Ascending aorta (tissue), 2 donors: ENCODE measurements around the gene GAPVD1. TPM values are rescaled to one million over a fixed set of nuclear protein-coding genes. Genes with fewer than 3 reads are reported as not detected.

Source experiments
- DNase-seq, 2 donors: peaks; one replicate each; pipeline ENCODE4 v3.0.0-alpha.2; 2019; ENCODE audit warnings: low spot score in 2 of 2
- H3K27ac ChIP-seq, 2 donors: fragments of 200-600 bp; sonication (generic); one replicate each; pipeline ENCODE4 v1.5.1; 2016 to 2017; ENCODE audit warnings: mild to moderate bottlenecking in 1 of 2
- H3K27me3 ChIP-seq: fragments of 200-600 bp; sonication (generic); one replicate; pipeline ENCODE4 v1.5.1; 2017
- H3K36me3 ChIP-seq, 2 donors: fragments of 200-600 bp; sonication (generic); one replicate each; pipeline ENCODE4 v1.5.1; 2016
- H3K4me1 ChIP-seq, 2 donors: fragments of 200-600 bp; sonication (generic); one replicate each; pipeline ENCODE4 v1.5.1; 2016 to 2017; ENCODE audit warnings: mild to moderate bottlenecking in 1 of 2
- H3K4me3 ChIP-seq, 2 donors: fragments of 200-600 bp; sonication (generic); one replicate each; pipeline ENCODE4 v1.5.1; 2016 to 2017; ENCODE audit warnings: mild to moderate bottlenecking in 1 of 2
- H3K9me3 ChIP-seq, 2 donors: fragments of 200-600 bp; sonication (generic); one replicate each; pipeline ENCODE4 v1.5.1; 2016
- intact Hi-C: fragments of 100-400 bp; cut with DNase I; formaldehyde crosslinking; loops from one replicate; pipeline ENCODE4 v1.15.1; 2023
- total RNA-seq: library from RNA; depleted of rRNA; stranded (reverse); fragments of >200 nt; gene quantifications from one replicate; pipeline ENCODE4 v1.1.0, GENCODE V29; 2016
- TF ChIP-seq, protein P1 (sequence below), 3 experiments: fragments of 200-600 bp in 2 of 3; fragments of 450-650 bp in 1 of 3; sonication (generic) in 2 of 3; IDR thresholded peaks; one replicate each; pipeline ENCODE4 v1.5.1; 2016 to 2019; ENCODE audit warnings: antibody characterized with exemption in 3 of 3, mild to moderate bottlenecking in 1 of 3, moderate library complexity in 1 of 3

GAPVD1 gene
- total RNA-seq, 1 donor from 2014 or later, result 18.9 TPM

DNA sequence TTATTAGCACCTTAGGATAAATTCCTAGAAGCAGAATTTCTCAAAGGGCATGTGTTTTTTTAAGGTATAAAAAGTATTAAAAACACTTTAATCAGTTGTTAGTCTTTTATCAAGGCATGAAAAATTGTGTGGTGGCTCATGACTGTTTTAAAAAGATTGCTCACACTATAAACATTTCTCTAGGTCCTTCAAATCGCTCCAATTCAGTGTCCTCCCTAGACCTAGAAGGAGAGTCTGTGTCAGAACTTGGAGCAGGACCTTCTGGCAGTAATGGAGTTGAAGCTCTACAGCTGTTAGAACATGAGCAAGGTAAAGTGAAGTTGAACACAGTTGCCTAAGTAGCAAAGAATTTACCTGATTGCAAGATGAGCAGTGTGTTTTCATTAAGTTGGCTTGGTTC, 62.0 kb downstream of the GAPVD1 start:
- peaks cover 52 to 83% of the 10 kb centered on the region in 2 donors for H3K36me3 ChIP-seq
- TF ChIP-seq, protein P1, sequence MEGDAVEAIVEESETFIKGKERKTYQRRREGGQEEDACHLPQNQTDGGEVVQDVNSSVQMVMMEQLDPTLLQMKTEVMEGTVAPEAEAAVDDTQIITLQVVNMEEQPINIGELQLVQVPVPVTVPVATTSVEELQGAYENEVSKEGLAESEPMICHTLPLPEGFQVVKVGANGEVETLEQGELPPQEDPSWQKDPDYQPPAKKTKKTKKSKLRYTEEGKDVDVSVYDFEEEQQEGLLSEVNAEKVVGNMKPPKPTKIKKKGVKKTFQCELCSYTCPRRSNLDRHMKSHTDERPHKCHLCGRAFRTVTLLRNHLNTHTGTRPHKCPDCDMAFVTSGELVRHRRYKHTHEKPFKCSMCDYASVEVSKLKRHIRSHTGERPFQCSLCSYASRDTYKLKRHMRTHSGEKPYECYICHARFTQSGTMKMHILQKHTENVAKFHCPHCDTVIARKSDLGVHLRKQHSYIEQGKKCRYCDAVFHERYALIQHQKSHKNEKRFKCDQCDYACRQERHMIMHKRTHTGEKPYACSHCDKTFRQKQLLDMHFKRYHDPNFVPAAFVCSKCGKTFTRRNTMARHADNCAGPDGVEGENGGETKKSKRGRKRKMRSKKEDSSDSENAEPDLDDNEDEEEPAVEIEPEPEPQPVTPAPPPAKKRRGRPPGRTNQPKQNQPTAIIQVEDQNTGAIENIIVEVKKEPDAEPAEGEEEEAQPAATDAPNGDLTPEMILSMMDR (IDR thresholded peaks at IDR 0.05), result no peak
- no peaks in the 10 kb centered on the region for H3K27me3 ChIP-seq
- intact Hi-C loops, result no loop called here
- H3K4me3 ChIP-seq, result no peak overlapping the region
- H3K4me1 ChIP-seq, result no peaks in the 10 kb centered on the region
- H3K27ac ChIP-seq, result no peak overlapping the region
- no peak for DNase-seq
- peaks cover 0 to under 1% of the 10 kb centered on the region in 2 donors for H3K9me3 ChIP-seq

DNA sequence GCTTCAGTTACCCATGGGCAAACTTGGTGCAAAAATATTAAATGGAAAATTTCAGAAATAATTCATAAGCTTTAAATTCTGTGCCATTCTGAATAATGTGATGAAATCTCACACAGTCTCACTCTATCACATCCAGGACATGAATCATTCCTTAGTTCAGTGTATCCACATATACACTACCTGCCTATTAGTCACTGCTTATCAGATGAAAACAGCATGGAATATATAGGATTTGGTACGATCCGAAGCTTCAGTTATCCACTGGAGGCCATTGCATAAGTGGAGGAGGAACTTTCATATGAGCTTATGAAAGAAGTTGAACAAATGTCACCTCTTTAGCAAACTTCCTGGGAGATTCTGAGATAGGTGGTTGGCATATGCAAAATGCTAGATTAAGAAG, 64.2 kb downstream of the GAPVD1 start:
- no peaks in the 10 kb centered on the region for H3K4me1 ChIP-seq
- DNase-seq, result no peak
- no peaks in the 10 kb centered on the region for H3K9me3 ChIP-seq
- no peak overlapping the region for H3K27ac ChIP-seq
- no peaks in the 10 kb centered on the region for H3K27me3 ChIP-seq
- H3K4me3 ChIP-seq, result no peak overlapping the region
- intact Hi-C loops, result no loop called here
- TF ChIP-seq, protein P1 (IDR thresholded peaks at IDR 0.05), result no peak
- H3K36me3 ChIP-seq, result peaks cover 56 to 82% of the 10 kb centered on the region in 2 donors

GRCh38 chr9:125329978-125330377, 68.4 kb downstream of the GAPVD1 start:
- Histone ChIP-seq H3K36me3 (peaks cover 59 to 83% of the 10 kb centered on the region in 2 donors), H3K27me3 (no peaks in the 10 kb centered on the region), H3K4me1 (no peaks in the 10 kb centered on the region), H3K27ac (no peak overlapping the region), H3K9me3 (no peaks in the 10 kb centered on the region), H3K4me3 (no peak overlapping the region)
- DNase-seq, result no peak
- intact Hi-C loops, result no loop called here
- TF ChIP-seq, protein P1 (IDR thresholded peaks at IDR 0.05), result no peak

GRCh38 chr9:125330587-125330986, 69.0 kb downstream of the GAPVD1 start:
- intact Hi-C loops, result no loop called here
- no peaks in the 10 kb centered on the region for H3K27me3 ChIP-seq
- H3K27ac ChIP-seq, result no peak overlapping the region
- H3K4me3 ChIP-seq, result no peak overlapping the region
- TF ChIP-seq, protein P1 (IDR thresholded peaks at IDR 0.05), result no peak
- H3K36me3 ChIP-seq, result peaks cover 53 to 83% of the 10 kb centered on the region in 2 donors
- no peaks in the 10 kb centered on the region for H3K9me3 ChIP-seq
- no peaks in the 10 kb centered on the region for H3K4me1 ChIP-seq
- no peak for DNase-seq

DNA sequence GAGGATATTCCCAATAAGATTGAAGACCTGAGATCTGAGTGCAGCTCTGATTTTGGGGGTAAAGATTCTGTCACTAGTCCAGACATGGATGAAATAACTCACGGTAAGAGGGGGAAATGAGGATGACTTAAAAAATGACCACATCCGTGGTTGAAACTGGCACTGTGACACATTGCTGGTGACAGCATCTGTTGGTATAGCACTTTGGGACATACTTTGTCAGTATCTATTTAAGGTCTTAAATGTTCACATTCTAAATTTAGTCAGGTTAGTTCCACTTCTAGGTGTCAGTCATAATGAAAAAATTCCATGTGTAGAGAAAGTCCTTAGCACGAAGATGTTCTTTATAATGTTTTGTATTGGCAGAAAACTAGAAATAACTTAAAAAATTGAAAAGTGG, 70.9 kb downstream of the GAPVD1 start:
- no peak overlapping the region for H3K4me3 ChIP-seq

More for the DNA sequence above, 70.9 kb downstream of the GAPVD1 start:
- Histone ChIP-seq H3K27ac (no peak overlapping the region), H3K36me3 (peaks cover 45 to 76% of the 10 kb centered on the region in 2 donors), H3K9me3 (no peaks in the 10 kb centered on the region), H3K4me1 (no peaks in the 10 kb centered on the region), H3K27me3 (no peaks in the 10 kb centered on the region)
- no peak for DNase-seq
- TF ChIP-seq, protein P1 (IDR thresholded peaks at IDR 0.05), result no peak
- intact Hi-C loops, result no loop called here
